ENCODE data around the gene FAM161A.
"Not testable (repeated sequence)": the region's sequence is repeated elsewhere in the genome, so short reads cannot be mapped to it uniquely, and the experiment has no call there.

Gene FAM161A

DNA sequence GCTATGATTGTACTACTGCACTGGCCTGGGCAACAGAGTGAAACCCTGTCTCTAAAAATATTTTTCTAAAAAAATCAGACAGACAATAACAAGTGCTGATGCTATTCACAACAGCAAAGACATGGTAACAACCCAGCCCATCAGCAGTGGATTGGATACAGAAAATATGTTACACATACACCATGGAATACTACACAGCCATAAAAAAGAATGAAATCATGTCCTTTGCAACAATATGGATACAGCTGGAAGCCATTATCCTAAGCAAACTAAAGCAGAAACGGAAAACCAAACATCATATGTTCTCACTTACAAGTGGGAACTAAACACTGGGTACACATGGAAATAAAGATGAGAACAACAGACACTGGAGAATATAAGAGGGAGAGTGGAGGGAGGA lies 19.9 kb downstream of the FAM161A start:
- no peak for DNase-seq

DNA sequence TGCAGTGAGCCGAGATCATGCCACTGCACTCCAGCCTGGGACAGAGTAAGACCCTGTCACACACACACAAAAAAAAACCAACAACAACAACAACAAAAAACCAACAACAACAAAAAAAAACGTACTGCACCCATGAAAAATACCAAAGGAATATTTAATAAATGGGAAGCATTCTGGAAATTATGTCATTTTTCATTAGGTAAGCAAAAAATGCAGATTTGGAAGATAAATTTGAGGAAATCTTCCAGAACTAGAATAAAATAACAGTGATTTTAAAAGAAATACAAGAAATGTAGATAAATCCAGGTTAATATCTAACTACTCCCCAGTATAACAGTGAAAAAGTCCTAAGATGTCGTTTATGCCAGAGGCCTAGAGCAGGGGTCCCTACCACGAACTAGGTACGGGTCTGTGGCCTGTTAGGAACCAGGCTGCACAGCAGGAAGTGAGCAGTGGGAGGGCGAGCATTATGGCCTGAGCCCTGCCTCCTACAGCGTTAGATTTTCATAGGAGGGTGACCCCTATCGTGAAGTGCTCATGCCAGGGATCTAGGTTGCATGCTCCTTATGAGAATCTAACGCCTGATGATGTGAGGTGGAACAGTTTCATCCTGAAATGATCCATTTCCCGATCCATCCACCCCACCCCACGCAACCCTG lies 21.5 kb downstream of the FAM161A start:
- no peak for DNase-seq

DNA sequence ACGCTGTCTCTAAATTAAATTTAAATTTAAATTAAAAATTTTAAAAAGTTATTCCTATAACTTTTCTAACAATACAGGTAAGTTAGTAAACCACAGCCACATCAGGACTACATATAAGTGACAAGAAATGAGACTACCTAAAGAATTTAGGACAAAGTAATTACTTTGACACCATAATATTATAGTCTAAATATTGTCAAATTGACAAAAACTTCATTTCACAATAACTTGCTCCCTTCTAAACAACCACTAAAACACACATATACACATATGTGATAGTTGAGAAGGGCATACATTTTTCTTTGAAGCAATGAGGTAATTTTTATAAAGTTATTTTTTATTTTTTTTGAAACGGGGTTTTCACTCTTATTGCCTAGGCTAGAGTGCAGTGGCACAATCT lies 31.6 kb downstream of the FAM161A start:
- DNase-seq, result no peak

DNA sequence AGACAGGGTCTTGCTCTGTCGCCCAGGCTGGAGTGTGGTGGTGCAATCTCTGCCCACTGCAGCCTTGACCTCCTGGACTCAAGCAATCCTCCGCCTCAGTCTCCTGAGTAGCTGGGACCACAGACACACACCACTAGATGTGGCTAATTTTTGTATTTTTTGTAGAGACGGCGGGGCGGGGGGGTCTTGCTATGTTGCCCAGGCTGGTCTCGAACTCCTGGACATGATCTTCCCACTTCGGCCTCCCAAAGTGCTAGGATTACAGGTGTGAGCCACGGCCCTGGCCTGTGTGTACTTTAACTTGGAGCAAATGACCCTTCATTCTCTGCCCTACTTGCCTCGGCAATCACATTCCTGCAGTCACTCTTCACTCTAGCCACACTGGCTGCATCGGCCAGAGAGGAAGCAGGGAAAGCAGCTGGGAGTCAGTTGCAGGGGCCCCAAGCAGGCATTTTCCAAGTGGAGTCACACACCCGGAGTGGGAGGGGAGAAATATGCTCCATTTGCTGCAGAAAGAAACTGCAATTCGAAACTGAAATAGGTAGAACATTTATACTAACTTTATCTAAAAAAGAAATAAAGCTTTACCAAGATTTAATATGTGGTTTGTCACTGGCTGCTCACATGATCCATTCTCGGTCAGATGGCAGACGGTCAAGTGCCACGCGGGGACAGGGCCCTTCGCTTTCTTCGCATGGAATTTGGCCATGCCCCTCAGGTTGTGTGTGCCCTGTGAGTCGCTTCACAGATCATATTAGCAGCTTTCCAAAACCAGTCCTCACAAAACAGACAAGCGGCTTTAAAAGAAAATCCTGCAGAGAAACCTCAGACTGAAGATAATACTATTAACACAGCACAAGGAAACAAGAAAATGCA lies 37.1 kb downstream of the FAM161A start:
- no peak for DNase-seq

DNA sequence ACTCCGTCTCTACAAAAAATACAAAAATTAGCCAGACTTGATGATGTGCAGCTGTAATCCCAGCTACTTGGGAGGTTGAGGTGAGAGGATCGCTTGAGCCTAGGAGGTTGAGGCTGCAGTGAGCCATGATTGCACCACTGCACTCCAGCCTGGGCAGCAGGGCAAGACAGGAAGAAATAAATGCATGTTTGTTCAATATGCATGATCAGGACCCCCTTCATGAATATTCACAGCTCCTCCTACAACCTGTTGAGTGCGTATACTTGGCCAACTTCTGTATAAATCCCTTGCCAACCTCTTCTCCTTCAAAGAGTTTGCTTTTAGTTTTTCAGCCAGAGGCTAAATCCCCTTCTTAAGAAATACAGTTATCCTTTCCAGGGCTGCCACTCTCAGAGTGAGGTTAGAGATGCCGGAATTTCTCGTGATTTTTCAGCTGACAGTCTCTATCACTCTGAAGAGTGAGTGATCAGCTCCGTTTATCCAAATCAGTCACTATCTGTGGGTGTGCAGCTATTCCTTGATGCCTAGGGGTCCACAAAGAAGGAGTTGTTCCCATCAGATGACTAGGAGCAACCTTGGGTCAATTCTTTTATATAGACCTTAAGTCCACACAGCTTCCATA lies 39.2 kb downstream of the FAM161A start:
- no peak for DNase-seq

DNA sequence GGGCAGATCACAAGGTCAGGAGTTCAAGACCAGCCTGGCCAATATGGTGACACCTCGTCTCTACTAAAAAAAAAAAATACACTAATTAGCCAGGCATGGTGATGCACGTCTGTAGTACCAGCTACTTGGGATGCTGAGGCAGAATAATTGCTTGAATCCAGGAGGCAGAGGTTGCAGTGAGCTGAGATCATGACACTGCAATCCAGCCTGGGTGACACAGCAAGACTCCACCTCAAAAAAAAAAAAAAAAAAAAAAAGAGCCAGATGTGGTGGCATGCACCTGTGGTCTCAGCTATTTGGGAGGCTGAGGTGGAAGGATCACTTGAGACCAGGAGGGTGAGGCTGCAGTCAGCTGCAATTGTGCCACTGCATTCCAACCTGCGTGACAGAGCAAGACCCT lies 40.5 kb downstream of the FAM161A start:
- DNase-seq, result not testable (repeated sequence)

DNA sequence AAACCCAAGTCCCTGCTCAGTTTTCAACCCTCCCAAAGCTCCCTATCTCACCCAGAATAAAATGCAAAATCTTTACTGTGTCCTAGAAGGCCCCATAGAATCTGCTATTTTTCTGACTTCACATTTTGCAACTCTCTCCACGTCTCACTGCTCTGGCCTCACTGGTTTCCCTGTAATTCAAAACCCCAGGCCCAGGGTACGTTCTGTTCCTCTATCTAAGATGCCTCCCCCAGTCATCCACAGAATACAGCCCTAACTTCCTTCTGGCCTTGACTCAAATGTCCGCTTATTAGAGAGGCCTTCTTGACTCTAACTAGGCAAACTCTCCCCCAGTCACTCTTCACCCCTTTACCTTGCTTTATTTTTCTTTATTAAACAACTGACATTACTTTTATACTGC lies 42.0 kb downstream of the FAM161A start:
- no peak for DNase-seq

DNA sequence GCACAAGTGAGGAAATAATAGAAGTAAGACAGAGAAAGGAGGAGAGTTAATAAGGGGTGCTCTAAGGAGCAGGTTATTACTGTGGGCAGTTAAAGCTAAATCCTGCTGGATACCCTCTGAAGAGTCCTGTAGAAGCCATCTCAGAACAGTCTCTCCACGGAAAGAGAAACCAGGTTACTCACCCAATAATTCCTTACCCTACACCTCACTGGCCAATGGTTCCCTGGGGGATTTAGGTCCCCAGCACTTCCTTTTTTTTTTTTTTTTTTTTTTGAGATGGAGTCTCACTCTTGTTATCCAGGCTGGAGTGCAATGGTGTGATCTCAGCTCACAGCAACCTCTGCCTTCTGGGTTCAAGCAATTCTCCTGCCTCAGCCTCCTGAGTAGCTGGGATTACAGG lies 43.7 kb downstream of the FAM161A start:
- DNase-seq, result not testable (repeated sequence)

DNA sequence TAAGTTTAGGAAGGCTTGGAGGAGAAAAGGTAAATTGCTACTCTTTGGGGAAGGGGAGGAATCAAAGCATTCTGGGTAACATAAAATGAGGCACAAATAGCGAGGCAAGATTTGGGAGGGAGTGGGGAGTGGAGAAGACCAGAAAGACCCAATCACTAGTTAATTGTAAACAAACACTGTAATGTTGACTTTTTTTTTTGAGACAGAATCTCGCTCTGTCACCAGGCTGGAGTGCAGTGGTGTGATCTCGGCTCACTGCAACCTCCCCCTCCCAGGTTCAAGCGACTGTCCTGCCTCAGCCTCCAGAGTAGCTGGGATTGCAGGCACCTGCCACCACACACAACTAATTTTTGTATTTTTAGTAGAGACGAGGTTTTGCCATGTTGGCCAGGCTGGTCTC lies 45.2 kb downstream of the FAM161A start:
- DNase-seq, result not testable (repeated sequence)

DNA sequence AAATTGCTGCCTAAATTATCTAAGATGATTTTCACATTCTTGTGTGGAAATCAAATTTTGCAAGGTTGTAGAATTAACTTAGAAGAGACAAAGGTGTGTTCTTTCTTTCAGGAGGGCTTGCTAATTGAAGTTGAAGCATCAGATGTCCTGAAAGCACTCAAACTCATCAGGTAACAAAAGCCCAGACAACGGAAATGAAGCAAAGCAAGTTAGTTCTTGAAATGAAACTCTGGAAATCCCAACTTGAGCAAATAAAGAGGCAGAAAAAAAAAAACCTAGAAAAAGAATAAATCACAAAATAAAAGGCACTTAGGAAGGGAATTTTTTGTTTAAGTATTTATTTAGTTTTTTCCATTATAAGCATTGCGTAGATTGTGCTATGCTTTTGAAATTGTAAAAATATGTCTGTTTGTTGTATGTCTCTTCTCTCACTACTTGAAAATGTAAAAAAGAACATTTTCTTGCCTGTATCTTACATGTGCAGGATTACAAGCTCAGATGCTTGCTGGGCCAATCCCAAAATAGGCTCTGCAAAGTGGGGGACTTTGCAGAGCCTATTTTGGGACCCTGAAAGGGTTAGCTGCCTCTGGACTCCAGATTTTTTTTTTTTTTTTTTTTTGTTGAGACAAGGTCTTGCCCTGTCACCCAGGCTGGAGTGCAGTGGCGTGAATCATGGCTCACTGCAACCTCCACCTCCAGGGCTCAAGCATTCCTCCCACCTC lies 46.7 kb downstream of the FAM161A start:
- DNase-seq, result no peak

DNA sequence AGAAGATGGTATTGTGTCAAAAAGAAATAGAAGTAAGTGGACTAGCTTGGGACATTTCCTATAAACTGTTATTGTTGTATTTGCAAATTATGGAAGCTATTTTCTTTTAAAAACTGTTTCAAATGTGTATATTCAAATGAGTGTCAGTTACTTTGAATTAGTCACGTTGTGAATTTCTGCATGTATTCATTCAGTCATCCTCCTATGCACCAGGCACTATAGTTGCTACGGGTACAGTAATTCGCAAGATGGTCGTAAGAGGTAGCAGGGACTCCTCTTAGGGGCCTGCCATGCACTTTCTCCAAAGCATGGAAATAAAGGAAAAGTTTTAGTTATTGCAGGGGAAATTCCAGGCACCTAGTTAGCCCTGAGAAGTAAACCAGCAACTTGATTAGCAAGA lies 51.3 kb downstream of the FAM161A start:
- no peak for DNase-seq

DNA sequence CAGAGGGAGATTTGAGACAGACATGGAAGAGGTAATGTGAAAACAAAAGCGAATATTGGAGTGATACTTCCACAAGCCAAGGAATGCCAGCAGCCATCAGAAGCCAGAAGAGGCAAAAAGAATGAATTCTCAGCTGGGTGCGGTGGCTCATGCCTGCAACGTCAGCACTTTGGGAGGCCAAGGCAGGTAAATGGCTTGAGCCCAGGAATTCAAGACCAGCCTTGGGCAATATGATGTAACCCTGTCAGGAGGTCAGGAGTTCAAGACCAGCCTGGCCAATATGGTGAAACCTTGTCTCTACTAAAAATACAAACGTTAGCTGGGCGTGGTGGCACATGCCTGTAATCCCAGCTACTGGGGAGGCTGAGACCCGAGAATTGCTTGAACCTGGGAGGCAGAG lies 54.8 kb downstream of the FAM161A start:
- DNase-seq, result no peak

DNA sequence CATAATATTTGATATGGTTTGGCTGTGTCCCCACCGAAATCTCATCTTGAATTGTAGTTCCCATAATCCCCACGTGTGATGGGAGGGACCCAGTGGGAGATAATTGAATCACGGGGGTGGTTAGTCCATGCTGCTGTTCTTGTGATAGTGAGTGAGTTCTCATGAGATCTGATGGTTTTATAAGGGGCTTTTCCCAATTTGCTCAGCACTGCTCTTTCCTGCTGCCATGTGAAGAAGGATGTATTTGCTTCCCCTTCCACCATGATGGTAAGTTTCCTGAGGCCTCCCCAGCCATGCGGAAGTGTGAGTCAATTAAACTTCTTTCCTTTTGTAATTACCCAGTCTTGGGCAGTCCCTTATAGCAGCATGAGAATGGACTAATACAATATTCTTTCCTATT lies 56.4 kb downstream of the FAM161A start:
- not testable (repeated sequence) for DNase-seq

DNA sequence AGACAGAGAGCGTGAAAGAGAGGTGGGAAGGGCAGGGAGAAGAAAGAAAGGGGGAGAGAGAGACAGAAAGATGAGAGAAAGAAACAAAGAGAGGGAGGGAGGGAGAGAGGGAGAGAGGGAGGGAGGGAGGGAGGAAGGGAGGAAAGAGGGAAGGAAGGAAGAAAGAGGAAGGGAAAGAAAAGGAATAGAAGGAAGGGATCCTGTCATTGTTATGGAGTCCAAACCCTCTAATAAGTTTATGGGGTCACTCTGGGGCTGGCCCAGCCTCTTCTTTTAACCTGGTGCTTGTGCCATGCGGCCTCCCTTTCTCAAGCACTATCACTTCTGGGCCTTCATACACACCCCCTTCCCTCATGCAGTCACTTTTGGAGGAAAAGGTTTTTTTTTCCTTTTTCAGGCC lies 58.5 kb downstream of the FAM161A start:
- no peak for DNase-seq

DNA sequence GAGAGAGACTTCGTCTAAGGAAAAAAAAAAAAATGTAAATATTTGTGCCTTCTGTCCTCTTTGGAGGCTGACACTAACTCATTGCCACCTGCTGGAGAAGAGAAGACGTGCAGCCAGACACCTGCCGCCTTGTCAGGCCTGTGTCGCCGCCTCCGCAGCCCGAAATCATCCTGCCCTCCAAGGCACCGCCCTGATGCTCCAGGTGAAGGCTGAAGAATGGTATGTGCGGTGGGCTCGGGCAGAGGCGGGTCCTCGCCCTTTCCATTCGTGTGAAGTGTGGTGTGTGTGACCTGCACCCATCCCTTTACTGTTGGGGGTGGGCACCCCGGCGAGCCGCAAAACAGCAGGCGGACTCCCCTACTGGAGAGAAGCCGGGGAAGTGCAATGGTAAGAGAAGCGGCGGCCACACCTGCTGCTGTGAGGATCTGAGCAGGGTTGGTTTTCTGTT lies 60.4 kb downstream of the FAM161A start:
- peak; percentile 72 for DNase-seq

DNA sequence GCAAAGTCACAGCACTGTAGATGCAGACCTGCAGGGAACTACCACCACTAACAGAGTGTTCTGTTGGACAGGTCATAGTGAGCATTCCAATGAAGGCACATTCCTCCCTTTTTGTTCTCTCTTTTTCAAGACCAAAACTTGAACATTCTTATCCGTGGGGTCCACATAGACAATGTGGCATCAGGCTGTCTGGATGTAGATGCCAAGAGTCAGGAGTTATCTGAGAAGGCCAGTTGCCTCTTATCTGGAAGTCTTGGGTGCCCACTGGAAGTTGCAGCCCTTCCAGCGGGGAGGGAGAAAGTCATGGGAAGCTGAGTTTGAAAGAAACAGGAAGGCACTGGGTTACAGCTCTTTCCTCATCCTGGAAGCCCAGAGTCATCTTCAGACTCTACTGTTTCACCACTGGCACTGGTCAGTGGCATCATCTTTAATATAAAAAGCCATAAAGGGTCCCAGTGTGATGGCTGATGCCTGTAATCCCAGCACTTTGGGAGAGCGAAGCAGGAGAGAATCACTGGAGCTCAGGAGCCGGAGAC lies 61.4 kb downstream of the FAM161A start:
- DNase-seq, result no peak

DNA sequence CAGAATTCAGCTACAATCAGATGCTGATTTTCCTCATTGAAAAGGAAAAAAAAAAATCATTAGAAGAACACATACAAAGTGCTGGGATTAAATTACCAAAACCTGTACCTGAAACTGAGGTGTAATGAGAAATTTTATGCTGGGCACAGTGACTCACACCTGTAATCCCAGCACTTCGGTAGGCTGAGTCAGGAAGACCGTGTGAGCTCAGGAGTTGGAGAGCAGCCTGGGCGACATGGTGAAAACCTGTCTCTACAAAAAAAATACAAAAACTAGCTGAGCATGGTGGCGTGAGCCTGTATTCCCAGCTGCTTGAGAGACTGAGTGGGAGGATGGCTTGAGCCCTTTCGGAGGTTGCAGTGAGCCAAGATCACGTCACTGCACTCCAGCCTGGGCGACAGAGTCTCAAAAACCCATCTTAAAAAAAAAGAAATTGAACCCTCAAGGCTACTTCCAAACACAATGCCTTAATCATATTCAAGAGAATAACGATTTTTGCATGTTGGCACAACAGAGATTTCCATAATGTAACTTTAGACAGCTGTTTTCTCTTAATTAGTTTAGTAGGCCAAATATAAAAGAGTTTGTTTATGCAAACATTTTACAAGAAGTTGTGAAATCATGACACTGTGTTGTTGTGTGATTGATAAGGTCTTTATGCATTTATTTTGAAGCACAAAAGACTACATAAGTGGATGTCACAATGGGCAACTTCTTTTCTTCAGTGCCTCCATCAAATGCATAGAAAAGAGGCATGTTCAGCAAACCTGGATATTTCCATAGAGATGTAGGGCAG lies 63.9 kb downstream of the FAM161A start:
- no peak for DNase-seq

DNA sequence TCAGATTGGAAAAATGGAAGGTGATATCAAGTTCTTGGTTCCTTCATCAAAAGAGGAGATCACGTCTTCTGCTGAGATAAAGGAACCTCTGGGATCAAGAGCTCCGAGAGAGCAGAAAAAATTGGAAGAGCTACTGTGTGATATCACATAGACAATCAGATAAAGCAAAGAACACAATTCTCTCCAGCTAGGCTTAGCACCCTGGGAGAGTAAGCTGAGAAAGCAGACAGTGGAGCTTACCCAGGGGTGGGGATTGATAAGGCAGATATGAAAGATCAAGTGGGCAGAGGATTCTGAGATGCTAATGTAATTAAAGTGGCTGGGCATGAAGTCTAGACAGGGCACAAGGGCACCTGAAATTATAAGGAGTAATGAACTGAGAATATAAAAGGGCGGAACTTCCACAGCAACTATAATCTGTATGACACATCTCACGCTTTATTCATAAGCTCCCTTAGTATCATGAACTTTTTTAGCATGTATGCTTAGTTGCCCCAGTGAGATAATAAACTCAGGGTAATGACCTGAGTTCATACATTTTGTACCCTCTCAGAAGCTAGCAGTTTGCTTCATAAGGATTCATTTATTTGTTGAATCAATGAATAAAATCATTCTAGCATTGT lies 65.8 kb downstream of the FAM161A start:
- DNase-seq, result no peak

DNA sequence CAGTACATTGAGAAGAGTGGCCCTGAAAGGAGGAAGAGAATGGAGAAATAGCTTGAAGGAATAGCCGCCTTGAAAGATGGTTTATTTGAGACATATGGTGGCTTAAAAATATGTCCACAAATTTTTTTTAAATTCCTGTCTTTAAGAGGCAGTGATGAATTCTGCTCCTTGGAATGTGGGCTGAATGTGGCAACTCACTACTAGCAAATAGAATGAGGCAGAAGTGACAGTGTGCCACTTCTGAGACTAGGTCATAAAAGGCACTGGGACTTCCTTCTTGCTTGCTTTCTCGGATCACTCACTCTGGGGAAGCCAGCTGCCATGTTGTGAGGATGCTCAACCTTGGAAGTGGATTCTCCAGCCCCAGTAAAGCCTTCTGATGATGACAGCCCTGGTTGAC lies 67.0 kb downstream of the FAM161A start:
- no peak for DNase-seq

DNA sequence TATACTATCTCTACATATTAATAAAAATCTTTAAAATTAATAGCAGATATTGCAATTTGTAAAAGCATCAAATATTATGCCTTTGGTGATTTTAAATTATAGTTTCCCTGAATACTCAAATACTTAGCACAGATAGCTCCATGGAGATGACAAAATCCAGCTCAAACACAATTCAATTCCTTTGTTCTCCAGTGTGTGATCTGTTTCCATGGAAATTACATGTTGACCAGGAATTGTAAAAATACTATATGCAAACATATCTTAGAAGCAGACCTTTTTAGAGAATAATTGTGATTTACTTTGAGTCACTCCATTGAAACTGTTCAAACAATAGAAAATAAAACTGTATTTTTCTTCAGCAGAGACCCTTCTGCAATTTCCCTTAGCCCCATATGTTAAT lies 68.3 kb downstream of the FAM161A start:
- DNase-seq, result peak; percentile 18

DNA sequence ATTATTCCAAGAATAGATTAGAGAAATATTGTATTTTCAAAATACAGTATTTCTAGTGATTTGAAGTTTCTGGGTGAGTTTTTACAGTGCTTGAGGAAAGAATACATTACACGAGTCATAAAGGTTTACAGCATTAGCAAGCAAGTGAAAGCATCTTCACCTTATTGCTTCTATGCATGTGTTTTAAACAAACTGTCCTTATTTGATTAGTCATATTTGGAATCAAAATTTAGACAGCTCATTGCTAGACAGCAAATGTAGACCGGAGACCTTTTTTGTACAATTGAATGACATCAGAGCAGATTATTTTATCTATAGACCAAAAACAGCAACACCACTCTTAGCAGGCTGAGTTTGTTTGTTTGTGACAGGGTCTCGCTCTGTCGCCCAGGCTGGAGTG lies 69.2 kb downstream of the FAM161A start:
- DNase-seq, result no peak

All from NCI-H748 treated with DMSO at 0.1 percent for 48 hours (cell line).